Measurements from ENCODE around the gene SEPTIN5. TPM values are rescaled to one million over a fixed set of nuclear protein-coding genes. Genes with fewer than 3 reads are reported as not detected.

The SEPTIN5 gene
- total RNA-seq, 1 donor from 2014 or later = 152 TPM

DNA sequence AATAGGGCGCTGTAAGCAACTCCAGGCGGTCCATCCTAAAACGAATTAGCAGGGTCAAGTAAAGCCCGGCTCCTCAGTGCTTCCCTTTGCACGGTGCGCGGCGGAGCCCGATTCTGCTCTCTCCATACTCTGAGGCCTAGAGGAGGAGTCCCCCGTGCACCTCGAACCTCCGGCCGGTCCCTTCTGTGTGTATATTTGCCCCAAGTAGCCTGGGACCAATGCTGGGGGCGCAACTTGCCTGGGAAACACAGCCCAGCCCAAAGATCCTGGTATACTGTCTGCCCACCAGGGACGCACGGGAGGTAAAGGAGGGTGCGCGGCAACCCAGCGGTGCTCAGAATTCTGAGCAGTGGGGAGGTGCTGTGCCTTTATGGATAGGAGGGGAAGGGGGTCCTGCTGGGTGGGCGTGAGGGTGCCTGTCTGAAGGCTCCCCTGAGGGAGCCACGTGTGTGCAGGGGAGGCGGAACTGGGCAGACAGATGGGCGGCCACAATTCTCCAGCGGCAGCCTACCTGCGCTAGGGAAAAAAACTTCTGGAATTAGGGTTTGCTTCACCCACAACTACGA, 41.5 kb downstream of the SEPTIN5 start:
- DNase-seq (no peak), ATAC-seq (no peak)
- intact Hi-C loops (cut with micrococcal nuclease) = no loop called here

DNA sequence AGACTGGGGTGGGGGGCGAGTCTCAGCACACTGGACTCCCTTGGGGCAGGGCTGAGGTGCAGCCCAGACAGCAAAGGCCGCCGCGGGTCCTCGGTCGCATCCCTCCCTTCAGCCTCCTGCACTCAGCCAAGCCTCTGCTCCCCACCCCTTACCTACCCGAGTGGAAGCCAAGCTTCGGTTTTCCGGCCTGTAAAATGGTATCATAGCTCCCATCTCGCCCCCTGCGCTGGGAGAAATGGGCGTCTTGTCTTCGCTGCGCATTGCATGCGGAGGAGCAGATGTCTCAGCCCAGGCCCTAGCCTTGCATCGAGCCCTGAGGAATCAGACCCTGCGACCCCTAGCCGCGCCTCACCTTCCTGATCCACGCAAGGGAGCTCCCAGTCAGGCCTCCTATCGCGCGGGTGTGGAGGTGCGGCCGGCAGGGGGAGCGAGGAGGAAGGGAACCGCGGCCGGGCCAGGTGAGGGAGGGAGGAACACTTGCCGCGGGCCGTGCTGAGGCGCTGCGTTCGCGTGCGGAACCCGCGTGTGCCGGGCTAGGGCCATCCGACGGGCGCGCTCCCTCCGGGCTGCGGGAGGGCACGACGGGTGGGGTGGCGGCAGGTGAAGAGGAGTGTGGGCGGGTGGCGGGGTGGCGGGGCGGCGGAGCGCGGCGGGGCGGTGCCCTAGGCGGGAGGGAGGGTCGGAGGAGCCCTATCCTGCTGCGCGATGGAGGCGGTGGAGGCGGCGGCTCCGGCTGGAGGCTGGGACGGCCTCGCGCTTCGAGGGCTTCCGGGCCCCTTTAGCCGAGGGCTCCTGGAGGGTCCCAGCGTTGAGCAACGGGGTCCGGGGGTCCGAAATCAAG, 42.2 kb downstream of the SEPTIN5 start:
- DNase-seq = peak; percentile 71
- intact Hi-C loops (cut with micrococcal nuclease) = no loop called here
- peak; percentile 74 for ATAC-seq

GRCh38 chr22:19757140-19757984, 43.1 kb downstream of the SEPTIN5 start:
- ATAC-seq = peak; percentile 13
- intact Hi-C loops (cut with micrococcal nuclease) = no loop called here
- DNase-seq = no peak

GRCh38 chr22:19757985-19758895, 43.9 kb downstream of the SEPTIN5 start:
- intact Hi-C loops (cut with micrococcal nuclease) = no loop called here
- DNase-seq (no peak), ATAC-seq (no peak)

DNA sequence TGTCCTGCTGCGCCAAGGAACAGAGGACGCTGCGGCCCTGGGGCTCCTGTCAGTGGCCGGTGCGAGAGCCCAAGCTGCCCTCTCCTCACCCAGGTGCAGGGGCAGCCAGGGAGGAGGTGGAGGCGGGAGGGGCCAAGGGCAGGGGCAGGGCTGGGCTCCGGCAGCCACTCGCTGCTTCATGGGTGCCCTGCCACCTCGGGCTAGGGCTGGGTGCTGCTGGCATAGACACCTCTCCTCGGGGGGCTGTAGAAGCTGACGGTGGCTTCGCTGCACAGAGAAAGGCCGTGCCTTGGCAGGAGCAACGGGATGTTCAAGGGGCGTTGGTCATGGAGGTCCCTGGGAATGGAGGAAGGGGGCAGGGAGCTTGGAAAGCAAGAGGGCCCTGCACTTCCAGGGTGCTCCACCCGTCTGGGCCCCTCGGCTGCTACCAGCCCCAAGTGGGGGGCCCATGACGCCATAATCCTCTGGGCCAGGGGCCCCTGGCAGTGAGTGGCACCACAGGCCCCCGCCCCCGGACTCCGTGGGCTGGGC, 44.7 kb downstream of the SEPTIN5 start:
- DNase-seq = no peak
- intact Hi-C loops (cut with micrococcal nuclease) = no loop called here
- no peak for ATAC-seq

- intact Hi-C loops (cut with micrococcal nuclease) = no loop called here
- peak; percentile 9 for ATAC-seq
- no peak for DNase-seq
Observed at GRCh38 chr22:19759427-19760057, 45.2 kb downstream of the SEPTIN5 start.

DNA sequence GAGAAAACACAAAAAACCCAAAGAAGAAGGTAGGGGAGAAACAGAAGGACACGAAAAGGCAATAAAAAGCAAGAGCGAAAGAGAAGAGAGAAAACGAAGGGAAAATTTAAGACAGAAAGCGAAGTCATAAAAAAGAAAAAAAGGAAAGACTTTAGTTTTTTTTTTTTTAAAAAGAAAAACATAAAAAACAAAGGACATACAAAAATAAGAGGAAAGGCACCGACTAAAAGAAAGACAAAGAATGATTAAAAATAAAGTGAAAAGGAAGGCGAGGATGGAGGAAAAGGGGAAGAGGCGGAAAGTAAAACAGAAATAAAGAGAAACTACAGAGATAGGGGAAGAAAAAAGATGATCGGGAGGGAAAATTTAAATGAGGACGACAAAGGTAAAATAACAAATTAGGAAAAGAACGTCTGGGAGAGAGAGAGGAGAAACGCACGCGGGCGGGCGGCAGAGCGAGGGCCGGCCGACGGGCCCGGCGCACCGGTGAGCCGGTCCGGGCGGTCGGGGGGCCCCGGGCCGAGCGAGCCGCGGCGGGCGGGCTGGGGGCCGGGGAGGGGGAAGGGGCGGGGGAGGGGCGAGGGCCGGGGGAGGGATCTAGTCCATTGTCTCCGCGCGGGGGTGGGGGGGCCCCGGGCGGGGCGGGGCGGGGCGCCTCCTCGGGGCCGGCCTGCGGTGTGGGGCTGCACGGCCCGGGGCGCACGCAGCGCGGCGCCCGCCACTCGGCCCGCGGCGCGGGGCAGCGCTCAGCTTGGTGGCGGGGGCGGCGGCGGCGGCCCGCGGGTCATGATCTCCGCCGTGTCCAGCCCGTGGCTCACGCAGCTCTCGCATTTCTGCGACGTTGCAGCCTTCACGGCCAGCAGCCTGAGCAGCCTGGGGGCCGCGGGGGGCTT, 46.0 kb downstream of the SEPTIN5 start, which contains the start of gene TBX1:
Gene TBX1, plus strand, starts transcription at position 721 of the 893 bp plus-strand sequence. Its CDS starts 66 bp downstream, at position 787.
- intact Hi-C loops (cut with micrococcal nuclease) = no loop called here
- ATAC-seq = no peak
- DNase-seq = no peak

GRCh38 chr22:19760951-19761724, 46.8 kb downstream of the SEPTIN5 start:
- intact Hi-C loops (cut with micrococcal nuclease) = no loop called here
- DNase-seq = no peak
- no peak for ATAC-seq

GRCh38 chr22:19761725-19762567, 47.6 kb downstream of the SEPTIN5 start:
- intact Hi-C loops (cut with micrococcal nuclease) = no loop called here
- ATAC-seq (no peak), DNase-seq (no peak)

DNA sequence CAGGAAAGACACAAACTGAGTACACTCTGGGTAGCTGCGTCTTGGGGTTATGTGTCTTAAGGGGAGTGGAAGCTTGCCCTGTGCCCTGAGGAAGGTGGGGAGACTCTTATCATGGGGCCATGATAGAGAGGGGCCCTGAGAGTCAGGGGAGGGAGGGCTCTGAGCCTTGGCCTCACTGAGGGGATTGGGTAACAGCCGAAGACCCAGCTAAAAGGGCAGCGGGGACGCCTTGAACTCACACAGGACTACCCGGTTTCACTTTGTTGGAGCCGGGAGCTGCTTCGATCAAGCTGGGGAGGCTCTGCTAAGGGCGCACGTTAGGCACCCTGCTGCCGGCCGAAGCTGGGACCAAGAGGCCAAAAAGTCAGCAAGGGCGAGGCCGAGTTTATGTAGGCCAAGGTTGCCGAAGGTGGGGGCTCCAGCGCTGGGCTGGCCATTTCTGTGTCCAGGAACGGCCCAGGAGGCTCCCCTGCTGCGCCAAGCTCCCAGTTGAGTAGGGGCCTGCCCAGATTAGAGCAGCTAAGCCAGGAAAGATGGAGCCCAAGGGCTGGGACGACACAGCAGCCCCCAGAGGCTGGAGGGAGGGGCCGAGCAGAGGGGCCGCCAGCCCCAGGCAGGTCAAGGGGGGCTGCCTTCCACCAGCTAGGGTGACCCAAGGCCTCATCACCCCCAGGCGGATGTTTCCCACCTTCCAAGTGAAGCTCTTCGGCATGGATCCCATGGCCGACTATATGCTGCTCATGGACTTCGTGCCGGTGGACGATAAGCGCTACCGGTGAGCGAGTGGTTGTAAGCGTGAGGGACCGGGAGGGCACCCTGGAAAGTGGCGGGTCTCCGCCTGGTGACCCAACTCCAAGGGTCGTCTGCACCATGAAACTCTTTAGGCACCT, 48.5 kb downstream of the SEPTIN5 start:
- no peak for ATAC-seq
- DNase-seq = no peak
- intact Hi-C loops (cut with micrococcal nuclease) = no loop called here

- intact Hi-C loops (cut with micrococcal nuclease) = no loop called here
- no peak for DNase-seq
- no peak for ATAC-seq
Observed at GRCh38 chr22:19763458-19764298, 49.4 kb downstream of the SEPTIN5 start.

DNA sequence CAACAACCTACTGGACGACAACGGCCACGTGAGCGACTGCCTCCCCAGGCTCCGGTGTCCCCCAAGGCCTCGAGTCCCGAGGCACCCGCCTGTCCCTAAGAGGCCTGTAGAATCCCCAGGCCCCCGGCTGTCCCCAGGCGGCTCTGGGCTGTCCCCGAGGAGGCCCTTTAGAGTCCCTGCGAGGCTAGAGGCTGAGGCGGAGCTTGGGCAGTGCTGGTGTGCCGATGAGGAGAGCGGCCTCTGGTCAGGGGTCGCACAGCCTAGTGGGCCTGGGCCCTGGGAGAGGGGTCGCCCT, 49.9 kb downstream of the SEPTIN5 start:
- DNase-seq (no peak), ATAC-seq (no peak)
- intact Hi-C loops (cut with micrococcal nuclease) = no loop called here

- intact Hi-C loops (cut with micrococcal nuclease) = no loop called here
- ATAC-seq (no peak), DNase-seq (no peak)
Observed at GRCh38 chr22:19764636-19765476, 50.6 kb downstream of the SEPTIN5 start.
